ENCODE results near the gene KRTAP5-3. TPM values are rescaled to one million over a fixed set of nuclear protein-coding genes. Genes with fewer than 3 reads are reported as not detected.

The KRTAP5-3 gene
- total and polyA plus RNA-seq, 2 donors (not counting 3 experiments of a cell fraction or from before 2014, with no cell fraction given), result not detected

DNA sequence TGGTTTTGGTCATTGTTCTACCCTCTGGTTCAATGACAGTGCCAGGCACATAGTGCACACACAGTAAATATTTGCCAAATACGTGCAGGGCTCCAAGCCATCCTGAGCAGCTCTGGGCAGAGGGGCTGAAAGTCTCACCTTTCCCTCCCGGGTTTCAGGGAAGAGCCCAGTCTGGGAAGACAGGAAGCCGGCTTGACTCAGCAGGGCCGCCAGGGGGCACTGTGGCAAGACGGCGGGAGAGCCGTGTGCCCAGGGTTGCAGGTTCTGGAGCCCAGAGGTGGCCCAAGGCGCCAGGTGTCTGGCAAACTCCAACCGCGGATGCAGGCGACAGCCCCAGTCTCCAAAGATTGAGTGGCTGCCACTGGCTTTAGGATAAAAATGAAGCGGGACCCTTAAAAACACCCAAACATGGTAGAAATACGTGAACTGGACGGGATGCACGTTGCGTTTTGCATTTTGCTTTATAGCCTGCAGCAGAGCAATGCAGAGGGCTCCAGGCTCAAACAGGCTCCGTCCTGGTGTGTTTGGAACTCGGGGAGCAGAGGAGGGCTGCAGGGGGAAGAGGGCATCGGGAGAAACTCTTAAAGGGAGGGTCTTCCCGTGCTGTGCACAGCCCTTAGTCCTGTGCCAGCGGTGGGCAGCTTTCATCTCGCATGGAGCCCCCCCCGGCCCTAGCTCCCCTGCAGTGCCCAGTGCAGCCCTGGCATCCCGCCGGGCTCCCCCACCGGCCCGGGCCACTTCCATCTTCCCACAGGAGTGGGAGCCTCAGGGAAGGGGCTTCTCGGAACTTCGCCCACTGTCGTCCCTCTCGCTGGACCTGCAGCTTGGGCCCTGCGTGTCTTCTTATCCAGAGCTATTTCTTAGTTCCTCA is 32.0 kb upstream of the KRTAP5-3 start:
- DNase-seq (ENCODE audit: low read depth, low spot score) (no peak), FAIRE-seq (no peak)
- TF ChIP-seq, protein P1, sequence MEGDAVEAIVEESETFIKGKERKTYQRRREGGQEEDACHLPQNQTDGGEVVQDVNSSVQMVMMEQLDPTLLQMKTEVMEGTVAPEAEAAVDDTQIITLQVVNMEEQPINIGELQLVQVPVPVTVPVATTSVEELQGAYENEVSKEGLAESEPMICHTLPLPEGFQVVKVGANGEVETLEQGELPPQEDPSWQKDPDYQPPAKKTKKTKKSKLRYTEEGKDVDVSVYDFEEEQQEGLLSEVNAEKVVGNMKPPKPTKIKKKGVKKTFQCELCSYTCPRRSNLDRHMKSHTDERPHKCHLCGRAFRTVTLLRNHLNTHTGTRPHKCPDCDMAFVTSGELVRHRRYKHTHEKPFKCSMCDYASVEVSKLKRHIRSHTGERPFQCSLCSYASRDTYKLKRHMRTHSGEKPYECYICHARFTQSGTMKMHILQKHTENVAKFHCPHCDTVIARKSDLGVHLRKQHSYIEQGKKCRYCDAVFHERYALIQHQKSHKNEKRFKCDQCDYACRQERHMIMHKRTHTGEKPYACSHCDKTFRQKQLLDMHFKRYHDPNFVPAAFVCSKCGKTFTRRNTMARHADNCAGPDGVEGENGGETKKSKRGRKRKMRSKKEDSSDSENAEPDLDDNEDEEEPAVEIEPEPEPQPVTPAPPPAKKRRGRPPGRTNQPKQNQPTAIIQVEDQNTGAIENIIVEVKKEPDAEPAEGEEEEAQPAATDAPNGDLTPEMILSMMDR (IDR thresholded peaks at IDR 0.05; ENCODE audit: extremely low read depth in 1 of 2, insufficient read depth in 1 of 2, low read depth in 1 of 2, low read length in 2 of 2), result peak; percentile 78 to 82
- TF ChIP-seq POLR2AphosphoS5 (IDR thresholded peaks at IDR 0.05; ENCODE audit: insufficient read depth, low read depth, low read length), result no peak
- TF ChIP-seq EZH2 (IDR thresholded peaks at IDR 0.05; ENCODE audit: borderline replicate concordance, low read depth, low read length, severe bottlenecking), result no peak
- no peak overlapping the region for H3K4me2 ChIP-seq (ENCODE audit: insufficient read depth, low read length)
- no peaks in the 10 kb centered on the region for H3K9me3 ChIP-seq (replicated peaks; ENCODE audit: control insufficient read depth, insufficient read depth, low read length)
- CTCF ChIA-PET, result interaction anchor here (1.0 to 4.9 kb wide), 10 partner anchors 8 to 511 kb away, joined by 3 to 74 read pairs (median 6); partner anchors contain the start of gene KRTAP5-5
- H3K27me3 ChIP-seq (ENCODE audit: control insufficient read depth in 2 of 2, insufficient read depth in 2 of 2, low read length in 2 of 2), result peaks cover 2 to 3% of the 10 kb centered on the region in 2 experiments
- no TSS peak for BruUV-seq (replicated peaks)
- no peaks in the 10 kb centered on the region for H3K36me3 ChIP-seq (ENCODE audit: control insufficient read depth in 2 of 2, extremely low read depth in 1 of 2, insufficient read depth in 2 of 2, low read length in 2 of 2)
- no peaks in the 10 kb centered on the region for H3K79me2 ChIP-seq (ENCODE audit: control insufficient read depth, insufficient read depth, low read length)
- dilution Hi-C loops (cut with MboI; ENCODE audit: extremely low pct_ligation_motif_present, low sequenced_read_pairs) (no loop called here), intact Hi-C loops (cut with micrococcal nuclease) (no loop called here)
- H3K9ac ChIP-seq (replicated peaks; ENCODE audit: extremely low read depth, insufficient read depth, low read length), result no peak overlapping the region
- no peak overlapping the region for H3K27ac ChIP-seq (ENCODE audit: insufficient read depth, low read depth, low read length)
- no peak overlapping the region for H3K4me3 ChIP-seq (replicated peaks in 1 of 3; ENCODE audit: insufficient read depth in 1 of 3, low read depth in 1 of 3, low read length in 3 of 3)
- no peak overlapping the region for H2AFZ ChIP-seq (ENCODE audit: low read depth, low read length)
- H3K4me1 ChIP-seq (ENCODE audit: control insufficient read depth, extremely low read depth, insufficient read depth, low read length), result peaks cover 11% of the 10 kb centered on the region
- POLR2A ChIA-PET, result no interaction called here
- no peaks in the 10 kb centered on the region for H4K20me1 ChIP-seq (replicated peaks; ENCODE audit: control insufficient read depth, extremely low read depth, insufficient read depth, low read length)
- H3K9me1 ChIP-seq (replicated peaks; ENCODE audit: control insufficient read depth, extremely low read depth, insufficient read depth, low read length), result no peaks in the 10 kb centered on the region
